Measurements from ENCODE around the gene LDAH.

Gene LDAH

GRCh38 chr2:20643060-20643459 is 179.8 kb downstream of the LDAH start:
- Mint-ChIP-seq H3K4me1 (ENCODE audit: low read depth) (peaks cover under 1% of the 10 kb centered on the region), H3K27ac (no peak overlapping the region), H3K36me3 (ENCODE audit: low read depth) (peaks cover 4% of the 10 kb centered on the region), H3K4me3 (no peak overlapping the region), H3K9me3 (no peaks in the 10 kb centered on the region), H3K27me3 (no peaks in the 10 kb centered on the region)

- Mint-ChIP-seq H3K36me3 (ENCODE audit: low read depth) (peaks cover 4% of the 10 kb centered on the region), H3K27me3 (no peaks in the 10 kb centered on the region), H3K4me1 (ENCODE audit: low read depth) (no peaks in the 10 kb centered on the region), H3K4me3 (no peak overlapping the region), H3K27ac (no peak overlapping the region), H3K9me3 (no peaks in the 10 kb centered on the region)
Observed at GRCh38 chr2:20642055-20642971, 180.6 kb downstream of the LDAH start.

GRCh38 chr2:20641123-20641985 is 181.5 kb downstream of the LDAH start:
- no peak overlapping the region for H3K4me3 Mint-ChIP-seq
- H3K9me3 Mint-ChIP-seq, result no peaks in the 10 kb centered on the region
- H3K27me3 Mint-ChIP-seq, result no peaks in the 10 kb centered on the region
- no peaks in the 10 kb centered on the region for H3K4me1 Mint-ChIP-seq (ENCODE audit: low read depth)
- H3K27ac Mint-ChIP-seq, result no peak overlapping the region
- H3K36me3 Mint-ChIP-seq (ENCODE audit: low read depth), result peaks cover 4% of the 10 kb centered on the region

DNA sequence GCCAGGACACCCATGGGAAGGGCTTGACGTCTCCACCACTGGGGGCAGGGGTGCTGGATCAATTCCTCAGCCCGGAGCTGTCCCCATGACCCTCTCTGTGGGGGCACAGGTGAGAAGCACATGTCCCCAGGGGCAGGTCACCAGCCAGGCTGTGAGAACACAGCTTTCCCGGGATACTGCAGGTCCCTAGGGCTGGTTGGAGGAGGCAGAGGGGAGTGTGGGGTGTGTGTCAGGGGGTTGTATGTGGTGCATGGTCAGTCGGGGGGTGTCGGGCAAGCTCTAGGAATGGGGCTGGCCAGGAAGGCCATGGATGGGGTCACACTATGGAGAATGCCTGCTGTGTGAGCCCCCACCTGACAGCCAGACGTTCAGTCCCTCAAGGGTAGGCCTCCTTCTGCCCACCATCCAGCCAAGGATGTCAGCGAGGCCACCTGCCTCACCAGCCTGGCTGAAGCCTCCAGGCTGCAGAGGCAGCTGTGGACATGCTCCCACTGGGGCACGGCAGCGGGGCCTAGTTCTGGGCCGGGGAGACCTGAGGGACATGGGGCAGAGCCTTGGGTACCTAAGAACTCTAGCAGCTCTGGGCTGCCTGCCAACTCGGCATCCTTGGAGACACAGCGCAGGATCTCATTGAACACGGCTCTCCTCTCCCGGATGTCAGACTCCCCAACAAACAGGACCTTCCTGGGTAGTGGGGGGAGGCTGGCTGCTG is 182.3 kb downstream of the LDAH start:
- no peaks in the 10 kb centered on the region for H3K9me3 Mint-ChIP-seq
- no peaks in the 10 kb centered on the region for H3K4me1 Mint-ChIP-seq (ENCODE audit: low read depth)
- no peak overlapping the region for H3K27ac Mint-ChIP-seq
- no peak overlapping the region for H3K4me3 Mint-ChIP-seq
- H3K36me3 Mint-ChIP-seq (ENCODE audit: low read depth), result peaks cover 4% of the 10 kb centered on the region
- H3K27me3 Mint-ChIP-seq, result no peaks in the 10 kb centered on the region

DNA sequence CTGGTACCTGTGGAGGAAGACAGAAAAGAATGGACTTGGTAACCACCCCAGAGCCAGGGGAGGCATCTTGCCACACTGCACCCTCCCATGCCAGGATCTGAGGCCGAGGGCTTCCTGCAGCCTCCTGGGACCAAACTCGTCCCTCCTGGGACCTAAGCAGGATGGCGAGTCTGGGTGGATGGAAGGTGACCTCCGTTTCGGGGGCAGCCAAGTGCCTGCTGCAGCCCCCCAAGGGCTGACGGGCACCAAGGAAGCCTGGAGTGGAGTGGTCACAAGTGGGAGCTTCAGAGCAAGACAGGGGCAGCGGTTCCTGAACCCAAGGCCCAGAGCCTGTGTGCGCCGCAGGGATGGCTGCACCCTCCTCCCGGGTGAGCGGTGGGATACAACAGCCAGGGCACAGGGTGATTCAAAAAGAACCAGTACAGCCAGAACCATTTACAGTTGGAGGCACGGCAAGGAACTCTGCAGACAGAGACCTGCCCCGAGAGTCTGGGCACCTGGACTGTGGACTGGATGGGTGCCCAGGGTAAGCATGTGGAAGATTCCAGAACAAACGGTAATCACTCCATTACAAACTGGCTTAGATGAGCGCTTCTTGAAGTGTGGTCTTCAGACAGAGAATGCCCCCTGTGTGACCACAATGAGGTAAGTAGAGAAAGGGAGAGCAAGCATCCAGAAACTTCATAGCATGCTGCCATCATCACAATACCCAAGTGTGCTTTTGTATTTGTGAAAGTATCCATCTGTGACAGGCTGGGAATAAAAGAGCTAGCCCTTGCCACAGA is 184.1 kb downstream of the LDAH start:
- no peak overlapping the region for H3K27ac Mint-ChIP-seq
- H3K36me3 Mint-ChIP-seq (ENCODE audit: low read depth), result peaks cover 8% of the 10 kb centered on the region
- H3K4me3 Mint-ChIP-seq, result no peak overlapping the region
- no peaks in the 10 kb centered on the region for H3K4me1 Mint-ChIP-seq (ENCODE audit: low read depth)
- no peaks in the 10 kb centered on the region for H3K27me3 Mint-ChIP-seq
- H3K9me3 Mint-ChIP-seq, result no peaks in the 10 kb centered on the region

DNA sequence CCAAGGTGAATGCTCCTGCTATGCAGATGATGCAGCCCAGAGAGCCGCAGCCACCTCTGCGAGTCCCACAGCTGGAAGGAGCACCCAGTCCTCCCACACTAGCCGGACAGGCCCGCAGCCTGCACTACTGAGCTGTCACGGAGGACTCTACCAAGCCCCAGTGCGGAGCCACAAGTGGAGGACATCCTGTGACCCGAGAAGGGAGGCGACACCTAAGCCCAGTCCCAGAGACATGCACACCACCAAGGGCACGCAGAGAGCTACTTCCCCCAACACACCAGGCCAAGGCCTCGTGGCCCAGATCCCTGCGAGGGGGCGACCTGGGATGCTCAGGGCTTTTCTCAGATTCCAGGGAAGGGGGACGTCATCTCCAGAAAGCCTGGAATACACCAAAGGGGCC is 184.9 kb downstream of the LDAH start:
- Mint-ChIP-seq H3K4me1 (ENCODE audit: low read depth) (no peaks in the 10 kb centered on the region), H3K9me3 (no peaks in the 10 kb centered on the region), H3K36me3 (ENCODE audit: low read depth) (peaks cover 8% of the 10 kb centered on the region), H3K27ac (no peak overlapping the region), H3K4me3 (no peak overlapping the region), H3K27me3 (no peaks in the 10 kb centered on the region)

- H3K9me3 Mint-ChIP-seq, result no peaks in the 10 kb centered on the region
- no peak overlapping the region for H3K4me3 Mint-ChIP-seq
- H3K4me1 Mint-ChIP-seq (ENCODE audit: low read depth), result no peaks in the 10 kb centered on the region
- H3K36me3 Mint-ChIP-seq (ENCODE audit: low read depth), result peaks cover 8% of the 10 kb centered on the region
- H3K27ac Mint-ChIP-seq, result no peak overlapping the region
- H3K27me3 Mint-ChIP-seq, result no peaks in the 10 kb centered on the region
Observed at GRCh38 chr2:20637147-20637546, 185.8 kb downstream of the LDAH start.

- H3K9me3 Mint-ChIP-seq, result no peaks in the 10 kb centered on the region
- H3K36me3 Mint-ChIP-seq (ENCODE audit: low read depth), result peaks cover 8% of the 10 kb centered on the region
- no peak overlapping the region for H3K4me3 Mint-ChIP-seq
- no peak overlapping the region for H3K27ac Mint-ChIP-seq
- H3K27me3 Mint-ChIP-seq, result no peaks in the 10 kb centered on the region
- H3K4me1 Mint-ChIP-seq (ENCODE audit: low read depth), result no peaks in the 10 kb centered on the region
Observed at GRCh38 chr2:20635675-20636584, 187.0 kb downstream of the LDAH start.

DNA sequence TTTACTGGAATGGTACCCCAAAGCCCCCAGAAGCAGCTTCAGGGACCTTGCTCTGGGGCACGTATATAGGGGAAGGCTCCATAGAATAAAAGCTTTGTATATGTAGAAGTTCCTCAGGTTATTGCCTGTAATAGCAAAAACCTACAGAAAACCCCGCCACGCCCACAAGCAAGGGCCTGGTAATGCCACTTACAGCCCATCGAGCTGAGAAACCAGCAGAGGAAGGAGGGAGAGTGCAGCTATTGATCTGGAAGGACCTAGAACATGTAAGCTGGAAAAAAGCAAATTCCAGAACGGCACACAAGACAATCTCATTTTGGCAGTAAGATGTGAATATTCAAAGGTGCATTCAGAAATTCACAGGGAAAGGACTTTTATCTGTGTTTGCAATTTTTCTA is 187.8 kb downstream of the LDAH start:
- H3K4me3 Mint-ChIP-seq, result no peak overlapping the region
- H3K27me3 Mint-ChIP-seq, result no peaks in the 10 kb centered on the region
- H3K36me3 Mint-ChIP-seq (ENCODE audit: low read depth), result peaks cover 11% of the 10 kb centered on the region
- H3K27ac Mint-ChIP-seq, result no peak overlapping the region
- H3K4me1 Mint-ChIP-seq (ENCODE audit: low read depth), result no peaks in the 10 kb centered on the region
- no peaks in the 10 kb centered on the region for H3K9me3 Mint-ChIP-seq

- no peaks in the 10 kb centered on the region for H3K4me1 Mint-ChIP-seq (ENCODE audit: low read depth)
- H3K36me3 Mint-ChIP-seq (ENCODE audit: low read depth), result peaks cover 11% of the 10 kb centered on the region
- H3K9me3 Mint-ChIP-seq, result no peaks in the 10 kb centered on the region
- no peak overlapping the region for H3K27ac Mint-ChIP-seq
- no peaks in the 10 kb centered on the region for H3K27me3 Mint-ChIP-seq
- H3K4me3 Mint-ChIP-seq, result no peak overlapping the region
Observed at GRCh38 chr2:20634507-20635112, 188.3 kb downstream of the LDAH start.

Measured in stimulated activated naive CD8-positive, alpha-beta T cell treated with anti-CD3 and anti-CD28 coated beads, Interleukin-15, Interleukin-2, amounts not matched to agents 100 ng/mL and 50 ng/mL, for 24 hours (primary cell).